Tongue (tissue), 2 donors: ENCODE data around the gene SMIM9. TPM values are rescaled to one million over a fixed set of nuclear protein-coding genes. Genes with fewer than 3 reads are reported as not detected.

Source experiments
- DNase-seq: peaks from one replicate; pipeline ENCODE4 v3.0.0-alpha.2; 2015
- total RNA-seq: library from RNA; depleted of rRNA; stranded (reverse); fragments of >200 nt; gene quantifications from one replicate; pipeline ENCODE4 v1.2.3, GENCODE V29; 2014

Gene SMIM9
- total RNA-seq, 1 donor from 2014 or later: not detected

DNA sequence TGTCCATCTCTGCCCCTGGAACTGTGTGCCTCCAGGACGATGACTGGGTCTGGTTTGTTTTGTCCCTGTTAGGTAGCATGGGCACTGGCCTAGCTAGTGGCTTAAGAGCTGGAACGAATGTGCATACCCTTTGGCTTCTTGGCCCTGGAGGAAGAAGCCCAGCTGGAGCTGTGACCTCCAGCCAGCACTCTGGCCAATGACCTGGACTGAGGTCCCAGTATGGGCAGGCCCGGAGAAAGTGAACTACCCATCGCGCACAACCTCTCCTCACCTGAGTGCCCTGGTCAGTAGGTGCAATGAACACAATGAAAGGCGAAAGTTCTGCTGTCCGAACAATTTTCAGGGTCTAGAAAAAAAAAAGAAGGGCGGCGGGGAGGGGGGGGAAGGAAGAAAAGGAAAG is 53.5 kb downstream of the SMIM9 start:
- DNase-seq: no peak

- no peak for DNase-seq
Measured at GRCh38 chrX:154779261-154779660, 55.2 kb downstream of the SMIM9 start.

DNA sequence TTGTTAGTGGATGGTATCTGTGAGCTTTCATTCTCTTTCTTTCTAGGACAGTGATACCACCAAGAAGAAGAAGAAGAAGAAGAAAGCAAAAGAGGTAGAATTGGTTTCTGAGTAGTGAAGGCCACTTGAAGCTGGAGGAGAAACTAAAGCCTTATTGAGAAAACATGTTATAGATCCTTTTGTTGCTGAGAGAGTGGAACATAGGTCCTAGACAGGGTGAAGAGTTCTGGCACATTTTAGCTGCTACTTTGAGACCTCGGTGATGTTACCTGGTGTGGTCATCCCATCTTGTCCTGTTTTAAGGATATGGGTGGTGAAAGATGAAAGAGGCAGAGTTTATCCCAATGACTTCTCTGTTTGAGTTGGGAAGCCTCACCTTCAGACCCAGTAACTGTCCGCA is 57.7 kb downstream of the SMIM9 start:
- DNase-seq: no peak

GRCh38 chrX:154775419-154776349 is 58.8 kb downstream of the SMIM9 start:
- DNase-seq: no peak

GRCh38 chrX:154774622-154775021 is 59.8 kb downstream of the SMIM9 start:
- no peak for DNase-seq

Other genes starting within 250 kb of the SMIM9 start
- gene CTAG1A, start 249.5 kb downstream of the SMIM9 start, total RNA-seq: not detected
- gene CTAG1B, start 215.4 kb downstream of the SMIM9 start, total RNA-seq: not detected
- gene CTAG2, start 181.1 kb downstream of the SMIM9 start, total RNA-seq: not detected
- 9.0 TPM for gene GAB3, start 83.6 kb downstream of the SMIM9 start, total RNA-seq
- gene DKC1, start 71.8 kb downstream of the SMIM9 start, total RNA-seq: 32.2 TPM
- 21.2 TPM for gene MPP1, start 29.2 kb downstream of the SMIM9 start, total RNA-seq
- gene F8A1, start 51.7 kb upstream of the SMIM9 start, total RNA-seq: 2.6 TPM
- gene F8, start 188.1 kb upstream of the SMIM9 start, total RNA-seq: 7.3 TPM
- 59.4 TPM for gene FUNDC2, start 192.2 kb upstream of the SMIM9 start, total RNA-seq
- gene CMC4, start 236.5 kb upstream of the SMIM9 start, total RNA-seq: 13.0 TPM
- 1.7 TPM for gene MTCP1, start 236.5 kb upstream of the SMIM9 start, total RNA-seq
- 18.2 TPM for gene BRCC3, start 236.8 kb upstream of the SMIM9 start, total RNA-seq